ENCODE data around the gene TP53AIP1. TPM values are rescaled to one million over a fixed set of nuclear protein-coding genes. Genes with fewer than 3 reads are reported as not detected.

The TP53AIP1 gene
- not detected for total RNA-seq
- under 1 TPM in 1 of 2 donors, not detected in 1; 0.01 TPM for polyA plus RNA-seq
- long read RNA-seq, donor 1 = 0 reads
- long read RNA-seq, donor 2 = 0 reads
- long read RNA-seq, donor 3 = 0 reads

GRCh38 chr11:128942817-128943427, at the start of gene TP53AIP1:
TSS of gene TP53AIP1 (minus strand) at chr11:128942871. CDS start at chr11:128937818, 5,053 bp downstream.
- peak in 1 of 8 donors; percentile 36 for ATAC-seq
- 92 to 93% methylated on average over 21 of the region's 21 CpGs for WGBS, 2 donors
- Histone ChIP-seq H3K4me1 (no peaks in the 10 kb centered on the region), H3K36me3 (no peaks in the 10 kb centered on the region), H3K27ac (no peak within 1 kb of the TSS), H3K4me3 (no peak within 1 kb of the TSS), H3K27me3 (peaks cover 0 to 14% (median 0%) of the 10 kb centered on the region in 7 donors), H3K9me3 (no peaks in the 10 kb centered on the region)
- intact Hi-C loops (cut with DNase I) = no loop called here
- no peak for DNase-seq
- TF ChIP-seq CTCF (IDR thresholded peaks at IDR 0.05) = no peak

GRCh38 chr11:128988242-128988970, 45.7 kb upstream of the TP53AIP1 start:
- no peak for TF ChIP-seq CTCF (IDR thresholded peaks at IDR 0.05)
- intact Hi-C loops (cut with DNase I) = no loop called here
- peaks cover 0 to 6% (median 0%) of the 10 kb centered on the region in 11 donors for H3K9me3 ChIP-seq
- peaks cover 0 to 22% (median 3%) of the 10 kb centered on the region in 9 donors for H3K36me3 ChIP-seq
- H3K27ac ChIP-seq = no peak overlapping the region
- H3K4me3 ChIP-seq = no peak overlapping the region
- H3K27me3 ChIP-seq = no peaks in the 10 kb centered on the region
- ATAC-seq (no peak), DNase-seq (no peak)
- no peaks in the 10 kb centered on the region for H3K4me1 ChIP-seq

- WGBS, 2 donors = 75 to 76% methylated on average over 5 of the region's 5 CpGs
- Histone ChIP-seq H3K9me3 (peaks cover 0 to 6% (median 0%) of the 10 kb centered on the region in 11 donors), H3K36me3 (peaks cover 0 to 34% (median 11%) of the 10 kb centered on the region in 9 donors), H3K4me3 (no peak overlapping the region), H3K27ac (no peak overlapping the region), H3K27me3 (no peaks in the 10 kb centered on the region), H3K4me1 (no peaks in the 10 kb centered on the region)
- TF ChIP-seq CTCF (IDR thresholded peaks at IDR 0.05) = no peak
- intact Hi-C loops (cut with DNase I) = no loop called here
- no peak for DNase-seq
- ATAC-seq = no peak
Measured at GRCh38 chr11:128985880-128986279, 43.2 kb upstream of the TP53AIP1 start.

GRCh38 chr11:128983023-128983422, 40.4 kb upstream of the TP53AIP1 start:
- no peaks in the 10 kb centered on the region for H3K27me3 ChIP-seq
- ATAC-seq (no peak), DNase-seq (no peak)
- intact Hi-C loops (cut with DNase I) = no loop called here
- H3K9me3 ChIP-seq = no peaks in the 10 kb centered on the region
- WGBS, 2 donors = 89 to 92% methylated on average over 8 of the region's 8 CpGs
- no peak overlapping the region for H3K4me3 ChIP-seq
- no peak for TF ChIP-seq CTCF (IDR thresholded peaks at IDR 0.05)
- peaks cover 0 to 58% (median 11%) of the 10 kb centered on the region in 9 donors for H3K36me3 ChIP-seq
- H3K4me1 ChIP-seq = no peaks in the 10 kb centered on the region
- no peak overlapping the region for H3K27ac ChIP-seq
